ENCODE measurements around the gene RIMKLA. TPM values are rescaled to one million over a fixed set of nuclear protein-coding genes. Genes with fewer than 3 reads are reported as not detected.
A peak's percentile ranks its signal among the peaks of the same experiment; 100 is the strongest.

The RIMKLA gene
- total RNA-seq, 1 donor from 2014 or later = not detected

GRCh38 chr1:42419126-42419821 is 38.7 kb downstream of the RIMKLA start:
- H3K36me3 ChIP-seq (ENCODE audit: control insufficient read depth, insufficient read depth, low read length) = no peaks in the 10 kb centered on the region
- FAIRE-seq (no peak), DNase-seq (ENCODE audit: low read depth) (no peak)
- H3K4me3 ChIP-seq (ENCODE audit: low read depth, low read length) = no peak overlapping the region
- TF ChIP-seq CTCF (IDR thresholded peaks at IDR 0.05; ENCODE audit: insufficient read depth, low read length, severe bottlenecking) = no peak
- H3K27me3 ChIP-seq (ENCODE audit: control insufficient read depth, insufficient read depth, low read length) = peaks cover 6% of the 10 kb centered on the region

GRCh38 chr1:42420121-42420520 is 39.5 kb downstream of the RIMKLA start:
- DNase-seq (ENCODE audit: low read depth) (no peak), FAIRE-seq (no peak)
- Histone ChIP-seq H3K4me3 (ENCODE audit: low read depth, low read length) (no peak overlapping the region), H3K27me3 (ENCODE audit: control insufficient read depth, insufficient read depth, low read length) (peaks cover 5% of the 10 kb centered on the region), H3K36me3 (ENCODE audit: control insufficient read depth, insufficient read depth, low read length) (no peaks in the 10 kb centered on the region)
- no peak for TF ChIP-seq CTCF (IDR thresholded peaks at IDR 0.05; ENCODE audit: insufficient read depth, low read length, severe bottlenecking)

GRCh38 chr1:42420911-42421585 is 40.5 kb downstream of the RIMKLA start:
- no peak overlapping the region for H3K4me3 ChIP-seq (ENCODE audit: low read depth, low read length)
- H3K27me3 ChIP-seq (ENCODE audit: control insufficient read depth, insufficient read depth, low read length) = peaks cover 1% of the 10 kb centered on the region
- no peak for TF ChIP-seq CTCF (IDR thresholded peaks at IDR 0.05; ENCODE audit: insufficient read depth, low read length, severe bottlenecking)
- DNase-seq (ENCODE audit: low read depth) (peak; percentile 21), FAIRE-seq (no peak)
- no peaks in the 10 kb centered on the region for H3K36me3 ChIP-seq (ENCODE audit: control insufficient read depth, insufficient read depth, low read length)

GRCh38 chr1:42422737-42423136 is 42.1 kb downstream of the RIMKLA start:
- Histone ChIP-seq H3K27me3 (ENCODE audit: control insufficient read depth, insufficient read depth, low read length) (peaks cover 1% of the 10 kb centered on the region), H3K4me3 (ENCODE audit: low read depth, low read length) (no peak overlapping the region), H3K36me3 (ENCODE audit: control insufficient read depth, insufficient read depth, low read length) (no peaks in the 10 kb centered on the region)
- DNase-seq (ENCODE audit: low read depth) = no peak
- no peak for FAIRE-seq
- no peak for TF ChIP-seq CTCF (IDR thresholded peaks at IDR 0.05; ENCODE audit: insufficient read depth, low read length, severe bottlenecking)

GRCh38 chr1:42423681-42424080 is 43.1 kb downstream of the RIMKLA start:
- no peak for TF ChIP-seq CTCF (IDR thresholded peaks at IDR 0.05; ENCODE audit: insufficient read depth, low read length, severe bottlenecking)
- FAIRE-seq (no peak), DNase-seq (ENCODE audit: low read depth) (no peak)
- Histone ChIP-seq H3K36me3 (ENCODE audit: control insufficient read depth, insufficient read depth, low read length) (no peaks in the 10 kb centered on the region), H3K4me3 (ENCODE audit: low read depth, low read length) (no peak overlapping the region), H3K27me3 (ENCODE audit: control insufficient read depth, insufficient read depth, low read length) (peaks cover 1% of the 10 kb centered on the region)
